T-helper 22 cell (primary cell): ENCODE data around the gene RASL12.
"Not testable (repeated sequence)": the region's sequence is repeated elsewhere in the genome, so short reads cannot be mapped to it uniquely, and the experiment has no call there.

Experiments used
- DNase-seq: peaks from one replicate; pipeline ENCODE4 v3.0.0-alpha.2; 2020; ENCODE audit warnings: low read depth

Gene RASL12

GRCh38 chr15:65056106-65056505, 11.7 kb downstream of the RASL12 start:
- DNase-seq: no peak

GRCh38 chr15:65055201-65055870, 12.5 kb downstream of the RASL12 start:
- no peak for DNase-seq

GRCh38 chr15:65054333-65055200, 13.2 kb downstream of the RASL12 start:
- DNase-seq: no peak

- DNase-seq: no peak
These were observed 14.8 kb downstream of the RASL12 start for GRCh38 chr15:65052956-65053355.

GRCh38 chr15:65051266-65051665, 16.5 kb downstream of the RASL12 start:
- DNase-seq: no peak

- no peak for DNase-seq
These were observed 17.5 kb downstream of the RASL12 start for GRCh38 chr15:65050270-65050669.

- DNase-seq: peak; percentile 76
These were observed 18.4 kb downstream of the RASL12 start for GRCh38 chr15:65049418-65049840.

- DNase-seq: no peak
These were observed 19.6 kb downstream of the RASL12 start for GRCh38 chr15:65048241-65048640.

- DNase-seq: no peak
These were observed 22.9 kb downstream of the RASL12 start, which contains the start of gene SLC51B for GRCh38 chr15:65044724-65045481. TSS of gene SLC51B (plus strand) at chr15:65045387. CDS start at chr15:65050005, 4,618 bp downstream.

GRCh38 chr15:65044218-65044617, 23.6 kb downstream of the RASL12 start:
- not testable (repeated sequence) for DNase-seq

GRCh38 chr15:65042776-65043327, 24.9 kb downstream of the RASL12 start:
- no peak for DNase-seq

- DNase-seq: no peak
These were observed 26.0 kb downstream of the RASL12 start for GRCh38 chr15:65041787-65042186.

- no peak for DNase-seq
These were observed 27.3 kb downstream of the RASL12 start for GRCh38 chr15:65040461-65040860.

- no peak for DNase-seq
These were observed 29.0 kb downstream of the RASL12 start for GRCh38 chr15:65038836-65039235.

- DNase-seq: no peak
These were observed 29.4 kb downstream of the RASL12 start for GRCh38 chr15:65038428-65038827.

GRCh38 chr15:65037309-65037708, 30.5 kb downstream of the RASL12 start:
- DNase-seq: no peak

- DNase-seq: no peak
These were observed 33.1 kb downstream of the RASL12 start for GRCh38 chr15:65034719-65035118.

- no peak for DNase-seq
These were observed 34.0 kb downstream of the RASL12 start for GRCh38 chr15:65033659-65034269.

GRCh38 chr15:65032801-65033537, 34.8 kb downstream of the RASL12 start:
- DNase-seq: no peak

- DNase-seq: no peak
These were observed 38.0 kb downstream of the RASL12 start for GRCh38 chr15:65029736-65030208.
